Posterior vena cava (tissue), 2 donors: ENCODE data around the gene CHST12. TPM values are rescaled to one million over a fixed set of nuclear protein-coding genes. Genes with fewer than 3 reads are reported as not detected.

Experiments used
- DNase-seq: peaks from one replicate; pipeline ENCODE4 v3.0.0-alpha.2; 2020; ENCODE audit warnings: low spot score
- intact Hi-C, 2 donors: fragments of 100-400 bp; cut with DNase I; formaldehyde crosslinking; loops; one replicate each; pipeline versions ENCODE4 v1.14.1 to v1.14.2; 2022 to 2023
- total RNA-seq, 2 donors: library from RNA; stranded (reverse); fragmentation: NEBNext Ultra II Directional; extraction: Animal tissue kit (Norgen Biotek cat#: 25700); gene quantifications; one replicate each; pipeline ENCODE4 v1.2.1, GENCODE V29; 2021
- donor health status: DM: yes; HTN: yes; CAD: no.
- donor health status: DM: yes; HTN: yes; CAD: no.

The CHST12 gene
- total RNA-seq, 2 donors from 2014 or later: 21.4 to 28.3 TPM

DNA sequence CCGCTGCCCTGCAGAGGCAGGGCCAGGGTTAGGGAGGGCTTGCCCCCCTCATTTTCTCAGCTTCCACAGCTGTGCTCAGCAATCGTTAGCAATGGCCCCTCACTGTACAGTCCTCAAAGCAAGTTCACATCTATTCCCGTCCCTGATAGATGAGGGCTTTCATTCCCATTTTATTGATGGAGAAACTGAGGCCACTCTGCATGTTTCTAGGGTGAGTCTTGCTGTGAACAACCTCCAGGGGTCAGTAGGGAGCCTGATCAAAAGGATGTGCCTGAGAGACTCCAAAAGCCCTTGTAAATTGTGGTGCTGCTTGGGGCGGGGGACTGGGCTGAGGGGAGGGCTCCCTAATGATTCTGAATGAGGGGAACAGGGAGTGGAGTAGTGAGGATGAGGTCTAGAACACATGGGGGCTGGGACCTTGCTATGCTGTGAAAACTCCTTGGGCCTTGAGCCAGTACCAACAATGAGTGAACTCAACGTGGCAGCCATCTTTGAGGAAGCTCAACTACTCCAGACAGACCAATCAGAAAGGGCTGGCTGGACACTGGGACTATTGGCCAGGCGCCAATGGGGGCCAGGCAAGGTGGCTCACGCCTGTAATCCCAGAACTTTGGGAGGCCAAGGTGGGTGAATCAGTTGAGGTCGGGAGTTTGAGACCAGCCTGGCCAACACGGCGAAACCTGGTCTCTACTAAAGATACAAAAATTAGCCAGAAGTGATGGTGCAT, 79.5 kb downstream of the CHST12 start:
- DNase-seq: no peak
- intact Hi-C loops: no loop called here

DNA sequence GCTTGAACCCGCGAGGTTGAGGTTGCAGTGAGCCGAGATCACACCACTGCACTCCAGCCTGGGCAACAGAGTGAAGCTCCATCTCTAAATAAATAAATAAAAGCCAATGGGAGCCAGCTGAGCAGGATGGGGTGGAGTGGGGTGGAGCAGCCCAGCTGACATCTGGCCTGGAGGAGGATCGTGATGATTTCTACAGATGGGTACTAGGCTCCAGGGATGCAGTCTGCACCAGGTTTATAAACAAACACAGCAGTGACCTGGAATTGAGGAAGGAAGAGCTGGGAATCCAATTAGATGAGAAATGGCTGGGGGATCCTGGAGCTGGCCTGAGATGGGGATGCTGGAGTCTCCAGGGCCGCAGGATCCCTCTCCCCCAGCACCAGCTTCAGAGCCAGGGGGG, 80.1 kb downstream of the CHST12 start:
- intact Hi-C loops: no loop called here
- DNase-seq: no peak

DNA sequence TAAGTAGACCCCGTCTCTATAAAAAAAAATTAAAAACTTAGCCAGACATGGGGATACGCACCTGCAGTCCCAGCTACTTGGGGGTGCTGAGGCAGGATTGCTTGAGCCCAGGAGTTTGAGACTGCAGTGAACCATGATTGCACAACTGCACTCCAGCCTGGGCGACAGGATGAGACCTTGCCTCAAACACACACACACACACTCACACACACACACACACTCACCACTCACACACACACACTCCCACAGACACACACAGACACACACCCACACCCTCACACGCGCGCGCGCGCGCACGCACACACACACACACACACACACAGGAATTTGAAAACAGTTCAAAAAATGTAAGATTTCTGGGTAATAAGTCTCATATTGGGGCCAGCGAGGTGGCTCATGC, 81.5 kb downstream of the CHST12 start:
- intact Hi-C loops: no loop called here
- DNase-seq: no peak

DNA sequence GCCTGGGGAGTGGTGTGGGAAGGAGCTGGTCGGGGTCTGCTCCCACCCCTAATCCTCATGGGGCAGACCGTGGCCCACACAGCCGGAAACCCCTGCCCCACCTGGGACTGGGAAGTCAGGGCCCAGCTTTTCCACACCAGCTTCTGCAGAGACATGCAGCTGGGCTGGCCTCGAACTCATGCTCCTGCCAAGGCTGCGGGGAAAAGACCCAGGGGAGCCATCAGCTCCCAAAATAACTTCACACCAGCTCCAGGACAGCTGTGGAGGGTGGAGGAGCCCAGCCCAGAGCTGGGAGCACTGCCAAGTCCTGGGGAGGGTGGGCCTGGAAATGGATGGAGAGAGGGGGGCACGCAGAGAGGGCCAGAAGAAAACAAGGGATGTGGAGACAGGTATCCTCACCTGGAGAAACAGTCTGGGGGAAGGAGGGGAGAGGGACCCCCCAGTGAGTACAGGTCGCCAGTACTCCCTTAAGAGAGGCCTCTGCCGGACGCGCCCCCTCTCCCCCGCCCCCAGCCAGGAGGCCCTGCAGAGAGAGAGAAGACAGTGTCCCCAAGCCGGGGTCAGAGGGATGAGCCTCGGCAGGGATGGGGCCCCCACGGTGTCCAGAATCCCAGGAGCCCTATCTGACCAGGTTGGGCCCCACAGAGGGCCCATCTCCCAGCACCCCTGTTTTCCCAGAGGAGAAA, 84.3 kb downstream of the CHST12 start:
- intact Hi-C loops: no loop called here
- no peak for DNase-seq

DNA sequence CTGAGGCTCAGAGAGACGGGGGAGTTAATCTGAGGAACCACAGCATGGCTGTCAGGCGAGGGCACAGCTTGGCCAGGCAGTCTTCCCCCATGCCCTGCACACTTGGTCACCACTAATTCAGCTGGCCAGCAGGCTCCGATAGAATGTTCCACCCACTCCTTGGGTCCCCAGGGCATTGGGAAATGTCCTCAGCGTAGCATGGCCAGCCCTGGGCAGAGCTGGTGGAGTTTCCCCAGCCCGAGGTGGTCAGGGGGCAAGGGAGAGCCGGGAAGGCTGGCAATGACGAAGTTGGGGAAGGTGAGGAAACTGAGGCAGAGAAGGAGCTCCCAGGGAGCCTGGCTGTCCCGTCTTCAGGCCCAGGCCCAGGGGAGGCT, 84.8 kb downstream of the CHST12 start:
- intact Hi-C loops: no loop called here
- peak; percentile 92 for DNase-seq

DNA sequence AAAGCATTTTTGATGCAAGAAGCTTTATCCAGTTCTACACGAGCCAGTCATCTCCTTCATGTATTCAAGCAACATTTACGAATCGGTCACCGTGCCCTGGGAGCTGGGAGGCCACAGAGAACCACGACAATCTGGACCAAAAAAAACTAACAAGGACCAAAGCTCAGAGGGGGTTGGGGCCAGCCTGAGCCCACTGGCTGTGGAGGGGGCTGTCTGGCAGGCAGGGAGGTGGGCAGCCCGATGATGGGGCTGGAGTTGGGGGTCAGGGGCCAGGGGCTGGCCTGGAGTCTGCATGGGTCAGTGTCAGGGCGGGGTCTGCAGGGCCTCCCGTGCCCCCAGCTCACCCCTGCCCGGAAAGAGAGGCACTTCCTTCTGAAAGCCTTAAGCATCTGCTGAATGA, 85.3 kb downstream of the CHST12 start:
- DNase-seq: no peak
- intact Hi-C loops: no loop called here

DNA sequence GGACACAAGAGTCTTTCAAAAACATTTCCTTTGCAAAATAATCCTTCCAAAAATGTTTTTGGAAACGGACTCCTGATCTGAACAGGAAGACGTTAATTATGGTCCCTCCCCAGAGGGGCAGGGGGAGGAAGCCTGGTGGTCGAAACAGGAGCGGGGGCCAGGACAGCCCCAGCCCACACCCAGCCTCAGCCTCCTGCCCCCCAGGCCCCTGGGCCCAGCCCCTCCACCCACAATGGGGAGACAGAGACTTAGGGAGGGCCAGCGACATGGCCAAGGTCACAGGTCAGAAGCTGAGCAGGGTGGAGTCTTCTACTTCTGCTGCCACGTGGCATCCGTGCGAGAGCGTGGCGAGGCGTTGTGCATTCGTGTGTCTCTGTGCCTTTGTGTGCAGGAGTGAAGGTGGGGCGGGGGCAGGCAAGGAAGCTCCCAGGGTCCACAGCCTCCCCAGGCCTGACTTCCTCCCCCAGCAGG, 86.8 kb downstream of the CHST12 start:
- intact Hi-C loops: no loop called here
- no peak for DNase-seq

DNA sequence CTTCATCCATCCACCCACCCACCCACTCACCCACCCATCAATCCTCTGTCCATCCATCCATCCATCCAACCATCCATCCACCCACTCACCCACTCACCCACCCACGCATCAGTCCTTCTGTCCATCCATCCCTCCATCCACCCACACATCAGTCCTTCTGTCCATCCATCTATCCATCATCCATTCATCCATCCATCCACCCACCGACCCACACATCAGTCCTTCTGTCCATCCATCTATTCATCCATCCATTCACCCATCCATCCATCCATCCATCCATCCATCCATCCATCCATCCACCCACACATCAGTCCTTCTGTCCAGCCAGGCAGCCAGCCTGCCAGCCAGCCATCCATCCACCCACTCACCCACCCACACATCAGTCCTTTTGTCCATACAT, 88.6 kb downstream of the CHST12 start:
- no peak for DNase-seq
- intact Hi-C loops: no loop called here

DNA sequence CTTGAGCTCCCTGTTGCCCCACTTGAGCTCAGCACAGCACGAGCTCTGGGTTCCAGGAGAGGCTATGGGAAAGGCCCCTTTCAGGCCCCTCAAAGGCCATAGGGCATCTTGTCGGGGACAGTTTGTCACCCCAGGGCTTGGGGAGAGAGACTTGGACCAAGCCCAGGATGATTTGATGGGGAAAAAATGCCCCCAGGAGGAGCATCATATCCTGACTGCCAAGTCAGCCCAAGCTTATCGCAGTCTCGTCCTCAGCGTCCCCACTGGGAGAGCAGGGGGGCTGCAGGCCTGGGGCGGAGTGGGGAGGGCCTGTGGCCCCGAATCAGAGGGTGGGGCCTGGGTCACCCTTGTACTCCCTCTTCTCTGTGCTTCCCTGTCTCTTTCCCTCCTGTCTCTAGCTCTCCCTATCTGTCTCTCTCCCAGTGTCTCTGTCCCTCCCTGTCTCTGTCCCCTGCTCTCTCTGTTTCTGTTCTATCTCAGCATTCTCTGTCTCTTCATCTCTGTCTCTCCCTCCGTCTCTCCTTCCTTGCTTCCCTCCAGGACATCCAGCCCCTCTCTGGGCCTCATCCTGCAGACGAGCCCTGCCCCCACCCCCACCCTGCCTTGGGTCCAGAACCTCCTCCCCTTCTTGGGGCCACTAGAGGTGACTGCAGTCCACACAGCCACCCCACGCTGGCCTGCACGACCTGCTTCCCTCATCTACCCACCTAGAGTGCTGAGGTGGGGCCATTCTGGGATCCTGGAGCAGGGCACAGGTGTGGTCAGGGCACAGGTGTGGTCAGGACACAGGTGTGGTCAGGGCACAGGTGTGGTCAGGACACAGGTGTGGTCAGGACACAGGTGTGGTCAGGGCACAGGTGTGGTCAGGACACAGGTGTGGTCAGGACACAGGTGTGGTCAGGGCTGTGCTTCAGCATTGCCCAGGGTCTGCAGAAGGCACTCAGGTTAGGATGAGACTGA, 90.1 kb downstream of the CHST12 start:
- intact Hi-C loops: no loop called here
- DNase-seq: no peak

DNA sequence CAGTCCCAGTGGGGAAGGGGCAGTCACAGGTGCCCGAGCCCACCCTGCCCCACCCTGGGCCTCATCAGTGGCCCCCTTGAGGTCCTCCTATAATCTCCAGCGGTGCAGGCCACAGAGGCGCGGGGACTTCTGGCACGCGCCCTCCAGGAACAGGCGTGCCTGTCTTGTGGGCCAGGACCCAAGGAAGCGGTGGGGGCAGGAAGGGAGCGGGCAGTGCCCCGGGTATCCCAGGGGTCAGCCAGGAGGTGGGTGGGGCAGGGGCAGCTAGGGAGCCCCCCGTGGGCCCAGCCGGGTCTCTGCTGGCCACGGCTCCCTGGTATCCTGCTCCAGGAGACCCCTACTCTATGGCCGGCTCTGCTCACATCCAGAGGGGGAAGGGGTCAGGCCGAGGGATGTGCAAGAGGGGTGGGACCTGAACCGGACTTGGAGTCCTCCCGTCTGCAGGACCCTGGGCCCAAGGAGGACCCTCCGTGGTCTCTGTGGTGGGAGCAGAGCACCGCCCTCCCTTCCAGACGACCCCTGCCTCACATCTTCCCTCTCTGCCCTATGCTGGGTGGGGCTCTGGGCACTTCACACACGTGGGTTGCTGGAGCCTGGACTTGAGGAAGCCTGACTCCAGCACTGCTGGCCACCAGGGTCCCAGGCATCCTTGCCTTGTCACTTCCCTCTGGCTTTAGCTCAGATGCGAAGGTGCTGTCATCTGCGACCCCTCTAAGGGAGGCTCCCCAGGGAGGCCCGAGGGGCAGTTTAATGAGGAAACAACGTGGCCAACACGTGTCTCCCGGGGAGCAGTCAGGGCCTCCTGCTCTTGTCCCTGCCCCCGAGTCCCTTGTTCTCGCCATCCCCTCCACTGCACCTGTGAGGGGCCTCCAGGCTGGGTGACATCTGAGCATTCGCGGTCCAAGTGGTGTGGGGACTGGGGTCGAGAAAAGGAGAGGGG, 91.0 kb downstream of the CHST12 start:
- intact Hi-C loops: no loop called here
- no peak for DNase-seq

DNA sequence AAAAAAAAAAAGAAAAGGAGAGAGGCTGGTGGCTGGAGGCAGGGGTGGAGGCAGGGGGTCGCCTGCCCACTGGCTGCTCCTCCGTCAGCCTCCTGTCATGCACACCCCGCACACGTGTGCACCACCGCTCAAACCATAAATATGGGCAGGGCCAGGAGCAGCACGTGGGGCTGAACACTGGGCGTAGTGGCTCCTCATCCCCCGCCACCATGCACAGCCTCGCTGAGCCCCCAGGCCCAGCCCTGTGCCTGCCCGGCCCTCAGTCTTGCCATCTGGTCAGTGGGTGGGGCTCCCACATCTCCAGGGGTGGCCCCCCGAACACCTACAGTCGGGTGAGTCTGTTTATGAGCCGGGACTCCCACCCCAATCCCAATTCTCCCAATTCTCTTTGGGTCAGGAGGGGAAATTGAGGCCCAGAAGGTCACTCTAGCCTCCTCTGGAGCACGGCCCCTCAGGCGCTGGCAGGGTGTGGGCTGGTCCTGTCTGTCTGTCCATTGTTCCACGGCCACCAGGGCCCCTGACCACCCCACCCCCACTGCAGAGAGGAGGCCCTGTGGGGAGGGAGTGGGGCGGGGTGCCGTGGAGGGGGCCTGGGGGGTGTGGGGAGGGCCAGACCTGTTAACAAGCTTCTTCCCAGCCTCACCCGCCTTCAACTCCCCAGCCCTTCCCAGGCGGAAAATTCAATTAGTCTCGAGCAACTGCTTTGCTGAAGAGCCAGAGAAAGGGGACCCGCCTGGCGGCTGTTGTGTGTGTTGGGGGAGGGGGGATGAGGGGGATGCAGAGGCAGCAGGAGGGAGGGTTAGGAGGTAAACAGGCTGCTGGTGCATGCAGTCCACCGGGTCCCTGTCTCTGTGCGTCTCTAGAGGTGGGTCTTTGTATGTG, 92.2 kb downstream of the CHST12 start:
- intact Hi-C loops: no loop called here
- no peak for DNase-seq

DNA sequence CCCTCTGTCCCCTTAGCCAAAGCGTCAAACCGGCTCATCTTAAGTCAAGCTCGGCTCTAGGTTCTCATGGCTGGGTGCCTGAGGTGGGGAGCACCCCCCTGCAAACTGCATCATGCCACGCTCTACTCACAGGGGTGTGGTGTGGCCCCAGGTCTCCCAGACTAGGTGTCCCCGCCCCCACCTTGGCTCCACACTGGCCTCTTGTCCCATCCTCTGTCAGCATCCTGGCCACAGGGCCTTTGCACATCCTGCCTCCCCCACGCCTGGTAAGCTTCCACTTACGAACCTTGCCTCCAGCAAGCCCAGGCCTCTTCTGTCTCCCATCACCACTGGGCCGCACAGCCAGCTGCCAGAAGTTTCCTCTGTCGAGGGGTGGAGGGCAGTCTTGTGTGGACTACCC, 93.0 kb downstream of the CHST12 start:
- DNase-seq: no peak
- intact Hi-C loops: no loop called here

DNA sequence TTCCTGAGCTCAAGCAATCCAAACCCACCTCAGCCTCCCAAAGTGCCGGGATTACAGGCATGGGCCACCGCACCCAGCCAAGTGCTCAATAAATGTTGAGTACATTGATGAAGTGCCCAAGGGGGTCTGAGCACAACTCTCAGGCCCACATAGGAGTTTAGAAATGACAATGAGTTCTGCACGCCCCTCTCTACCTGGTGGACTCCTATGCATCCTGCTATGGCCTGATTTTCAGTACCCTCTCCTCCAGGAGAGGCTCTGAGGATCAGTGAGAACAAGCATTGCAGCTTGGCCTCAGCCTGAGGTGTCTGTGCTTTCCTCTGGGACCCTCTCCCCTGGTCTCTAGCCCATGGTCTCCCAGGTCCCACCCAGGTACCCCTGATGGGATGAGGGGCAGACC, 93.7 kb downstream of the CHST12 start:
- intact Hi-C loops: no loop called here
- no peak for DNase-seq

DNA sequence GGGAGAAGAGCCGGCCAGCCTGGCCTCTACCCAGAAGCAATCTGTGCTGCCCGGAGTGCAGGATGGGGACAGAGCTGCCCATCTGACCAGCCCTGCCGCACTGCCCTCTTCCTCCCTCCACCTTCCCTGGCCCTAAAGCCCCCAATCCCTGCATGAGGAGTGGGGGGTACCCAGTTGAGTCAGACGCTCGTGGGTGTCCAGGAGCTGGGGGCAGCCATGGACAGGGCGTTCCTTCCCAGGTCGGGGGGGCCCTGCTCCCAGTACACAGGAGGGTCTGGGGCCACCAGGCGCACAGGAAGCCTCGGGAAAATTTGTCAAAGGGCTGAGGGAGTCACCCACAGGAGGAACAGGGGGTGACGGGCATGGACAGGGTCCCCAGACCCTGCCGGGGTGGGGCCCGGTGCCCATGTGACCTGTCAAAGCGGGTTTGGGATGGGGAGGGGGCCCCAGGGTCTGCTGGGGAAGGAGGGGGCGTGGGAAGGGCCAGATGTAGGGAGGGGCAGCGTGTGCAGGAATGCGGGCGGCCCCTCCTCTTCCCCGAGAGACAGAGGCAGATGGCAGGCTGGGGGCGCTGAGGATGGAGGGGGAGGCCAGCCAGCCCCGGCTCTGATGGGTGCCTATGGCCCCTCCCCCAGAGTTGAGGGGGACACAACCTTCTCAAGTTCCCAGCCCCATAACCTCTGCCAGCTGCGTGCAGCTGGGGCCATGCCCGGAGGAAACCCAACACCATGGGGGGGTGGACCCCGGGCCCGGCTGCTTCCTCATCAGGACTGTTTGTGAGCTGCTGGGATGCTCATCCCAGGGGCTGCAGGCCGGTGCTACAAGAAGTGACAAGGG, 94.3 kb downstream of the CHST12 start:
- intact Hi-C loops: no loop called here

More for the DNA sequence above, 94.3 kb downstream of the CHST12 start:
- no peak for DNase-seq
